Brain microvascular endothelial cell (primary cell): ENCODE results near the gene EPN3.

Source experiments
- DNase-seq: peaks from one replicate; pipeline ENCODE4 v3.0.0-alpha.2; 2020
- H3K27ac ChIP-seq: fragments of 250-450 bp; sonication (Bioruptor Pico); 2 replicates; pipeline ENCODE4 v1.5.1; 2020; ENCODE audit warnings: mild to moderate bottlenecking, moderate library complexity
- H3K27me3 ChIP-seq: fragments of 250-450 bp; sonication (Bioruptor Pico); replicated peaks from 2 replicates; pipeline ENCODE4 v1.5.1; 2020; ENCODE audit warnings: mild to moderate bottlenecking
- H3K36me3 ChIP-seq: fragments of 250-450 bp; sonication (Bioruptor Pico); replicated peaks from 2 replicates; pipeline ENCODE4 v1.5.1; 2020; ENCODE audit warnings: mild to moderate bottlenecking
- H3K4me3 ChIP-seq: 2 replicates; pipeline ENCODE4 v1.5.1; 2011; ENCODE audit warnings: low read depth, mild to moderate bottlenecking, control low read depth, low read length, moderate library complexity
- CTCF ChIP-seq: IDR thresholded peaks from 2 replicates; pipeline ENCODE4 v1.5.1; 2011; ENCODE audit warnings: low read depth, mild to moderate bottlenecking, moderate library complexity, low read length, control low read depth, inconsistent platforms; ENCODE audit errors: missing control alignments
- in situ Hi-C: cut with HindIII; loops from 2 replicates; pipeline ENCODE4 v1.10.0; 2017; ENCODE audit warnings: low sequenced_read_pairs, low pct_ligation_motif_present

Gene EPN3

DNA sequence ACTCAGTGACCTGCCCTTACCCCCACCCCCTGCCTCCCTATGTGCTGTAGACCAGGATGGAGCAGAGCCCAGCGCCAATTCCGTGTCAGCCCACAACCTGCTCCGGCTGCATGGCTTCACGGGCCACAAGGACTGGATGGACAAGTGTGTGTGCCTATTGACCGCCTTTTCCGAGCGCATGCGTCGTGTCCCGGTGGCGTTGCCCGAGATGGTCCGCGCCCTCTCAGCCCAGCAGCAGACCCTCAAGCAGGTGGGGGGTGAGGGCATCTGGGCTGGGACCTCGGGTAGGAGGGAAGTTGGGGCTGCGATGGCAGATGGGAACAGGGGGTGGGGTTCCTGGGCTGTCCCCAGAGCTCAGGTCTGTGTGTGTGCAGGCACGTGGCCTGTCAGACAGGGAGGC is 21.7 kb downstream of the EPN3 start:
- in situ Hi-C loops = loop anchor here (25.0 kb wide), 1 partner anchor 133 kb away; no protein-coding TSS in a partner anchor
- H3K27me3 ChIP-seq = peaks cover 21% of the 10 kb centered on the region
- no peak overlapping the region for H3K4me3 ChIP-seq
- DNase-seq = no peak
- H3K27ac ChIP-seq = no peak overlapping the region
- H3K36me3 ChIP-seq = peaks cover 3% of the 10 kb centered on the region
- TF ChIP-seq CTCF = no peak

DNA sequence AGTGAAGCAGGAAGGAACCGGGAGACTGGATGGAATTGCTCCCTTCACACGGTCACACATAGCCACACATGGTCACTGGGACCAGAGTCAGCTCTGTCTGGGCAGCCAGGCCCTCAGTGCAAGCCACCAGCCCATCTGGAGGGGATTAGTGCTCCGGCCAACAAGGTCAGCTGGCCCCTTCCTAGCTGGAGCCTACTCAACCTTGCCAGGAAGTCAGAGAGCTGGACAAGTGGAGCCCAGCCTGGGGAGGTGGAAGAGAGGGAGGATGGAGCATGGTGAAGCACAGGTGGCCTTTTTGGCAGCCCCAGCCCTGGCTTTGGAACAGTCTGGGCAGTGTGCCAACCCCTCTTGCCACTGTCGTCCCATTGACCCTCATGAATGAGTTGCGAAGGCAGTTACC is 24.3 kb downstream of the EPN3 start:
- Histone ChIP-seq H3K4me3 (no peak overlapping the region), H3K36me3 (no peaks in the 10 kb centered on the region), H3K27me3 (peaks cover 37% of the 10 kb centered on the region), H3K27ac (no peak overlapping the region)
- TF ChIP-seq CTCF = no peak
- no peak for DNase-seq
- in situ Hi-C loops = loop anchor here (25.0 kb wide), 1 partner anchor 130 kb away; no protein-coding TSS in a partner anchor

- Histone ChIP-seq H3K36me3 (no peaks in the 10 kb centered on the region), H3K4me3 (no peak overlapping the region), H3K27ac (no peak overlapping the region), H3K27me3 (peaks cover 43% of the 10 kb centered on the region)
- in situ Hi-C loops = loop anchor here (25.0 kb wide), 1 partner anchor 130 kb away; no protein-coding TSS in a partner anchor
- TF ChIP-seq CTCF = no peak
- no peak for DNase-seq
These were observed 25.1 kb downstream of the EPN3 start for GRCh38 chr17:50557630-50558029.

GRCh38 chr17:50558091-50558490 is 25.6 kb downstream of the EPN3 start:
- no peak for DNase-seq
- in situ Hi-C loops = loop anchor here (25.0 kb wide), 1 partner anchor 129 kb away; no protein-coding TSS in a partner anchor
- H3K27ac ChIP-seq = no peak overlapping the region
- no peaks in the 10 kb centered on the region for H3K36me3 ChIP-seq
- H3K4me3 ChIP-seq = no peak overlapping the region
- TF ChIP-seq CTCF = no peak
- H3K27me3 ChIP-seq = peaks cover 48% of the 10 kb centered on the region

- DNase-seq = no peak
- in situ Hi-C loops = loop anchor here (25.0 kb wide), 1 partner anchor 129 kb away; no protein-coding TSS in a partner anchor
- no peak overlapping the region for H3K27ac ChIP-seq
- H3K36me3 ChIP-seq = no peaks in the 10 kb centered on the region
- no peak overlapping the region for H3K4me3 ChIP-seq
- no peak for TF ChIP-seq CTCF
- H3K27me3 ChIP-seq = peaks cover 53% of the 10 kb centered on the region
These were observed 26.0 kb downstream of the EPN3 start for GRCh38 chr17:50558581-50558940.
